ENCODE data around the gene PPM1E. TPM values are rescaled to one million over a fixed set of nuclear protein-coding genes. Genes with fewer than 3 reads are reported as not detected.

The PPM1E gene
- polyA plus RNA-seq, 1 donor (not counting 4 experiments of a cell fraction or from before 2014, with no cell fraction given): not detected

- TF ChIP-seq EZH2 (IDR thresholded peaks at IDR 0.05; ENCODE audit: low read length) (no peak), CTCF (optimal IDR thresholded peaks at IDR 0.05 in 1 of 3, IDR thresholded peaks at IDR 0.05 in 1 of 3, conservative IDR thresholded peaks at IDR 0.05 in 1 of 3; ENCODE audit: extremely low read depth in 1 of 3, insufficient read depth in 2 of 3, low read length in 3 of 3) (no peak)
- dilution Hi-C loops (cut with MboI; ENCODE audit: extremely low pct_ligation_motif_present, low sequenced_read_pairs): no loop called here
- Histone ChIP-seq H3K4me2 (ENCODE audit: control insufficient read depth, extremely low read depth, insufficient read depth, low read depth, low read length) (no peak overlapping the region), H3K9me1 (ENCODE audit: control insufficient read depth, extremely low read depth, insufficient read depth, low read length) (no peaks in the 10 kb centered on the region), H3K27ac (ENCODE audit: control insufficient read depth, insufficient read depth, low read length) (no peak overlapping the region), H3K9me3 (ENCODE audit: control insufficient read depth, low read depth, low read length) (no peaks in the 10 kb centered on the region), H2AFZ (ENCODE audit: control insufficient read depth, low read length) (no peak overlapping the region), H3K9ac (ENCODE audit: control insufficient read depth, extremely low read depth, insufficient read depth, low read length) (no peak overlapping the region), H3K4me1 (ENCODE audit: control insufficient read depth, extremely low read depth, insufficient read depth, low read length) (no peaks in the 10 kb centered on the region), H3K27me3 (ENCODE audit: control insufficient read depth, extremely low read depth, insufficient read depth, low read length) (no peaks in the 10 kb centered on the region), H3K79me2 (ENCODE audit: control insufficient read depth, insufficient read depth, low read length) (no peaks in the 10 kb centered on the region), H4K20me1 (ENCODE audit: control insufficient read depth, extremely low read depth, insufficient read depth, low read length) (no peaks in the 10 kb centered on the region), H3K4me3 (ENCODE audit: control insufficient read depth in 2 of 3, extremely low read depth in 1 of 3, insufficient read depth in 2 of 3, low read depth in 1 of 3, low read length in 3 of 3) (no peak overlapping the region), H3K36me3 (ENCODE audit: control insufficient read depth in 2 of 2, extremely low read depth in 1 of 2, insufficient read depth in 2 of 2, low read length in 2 of 2) (no peaks in the 10 kb centered on the region)
- DNase-seq (ENCODE audit: low read depth, low spot score): no peak
- FAIRE-seq: no peak
Observed at GRCh38 chr17:58917228-58917627, 161.6 kb downstream of the PPM1E start.

GRCh38 chr17:58918072-58918471 is 162.4 kb downstream of the PPM1E start:
- dilution Hi-C loops (cut with MboI; ENCODE audit: extremely low pct_ligation_motif_present, low sequenced_read_pairs): no loop called here

More at GRCh38 chr17:58918072-58918471, 162.4 kb downstream of the PPM1E start:
- no peaks in the 10 kb centered on the region for H3K79me2 ChIP-seq (ENCODE audit: control insufficient read depth, insufficient read depth, low read length)
- no peak overlapping the region for H2AFZ ChIP-seq (ENCODE audit: control insufficient read depth, low read length)
- no peak for TF ChIP-seq CTCF (optimal IDR thresholded peaks at IDR 0.05 in 1 of 3, IDR thresholded peaks at IDR 0.05 in 1 of 3, conservative IDR thresholded peaks at IDR 0.05 in 1 of 3; ENCODE audit: extremely low read depth in 1 of 3, insufficient read depth in 2 of 3, low read length in 3 of 3)
- TF ChIP-seq EZH2 (IDR thresholded peaks at IDR 0.05; ENCODE audit: low read length): no peak
- H3K4me3 ChIP-seq (ENCODE audit: control insufficient read depth in 2 of 3, extremely low read depth in 1 of 3, insufficient read depth in 2 of 3, low read depth in 1 of 3, low read length in 3 of 3): no peak overlapping the region
- no peaks in the 10 kb centered on the region for H3K4me1 ChIP-seq (ENCODE audit: control insufficient read depth, extremely low read depth, insufficient read depth, low read length)
- no peak for DNase-seq (ENCODE audit: low read depth, low spot score)
- H3K9me3 ChIP-seq (ENCODE audit: control insufficient read depth, low read depth, low read length): no peaks in the 10 kb centered on the region
- no peak overlapping the region for H3K27ac ChIP-seq (ENCODE audit: control insufficient read depth, insufficient read depth, low read length)
- no peaks in the 10 kb centered on the region for H3K36me3 ChIP-seq (ENCODE audit: control insufficient read depth in 2 of 2, extremely low read depth in 1 of 2, insufficient read depth in 2 of 2, low read length in 2 of 2)
- FAIRE-seq: no peak
- H3K4me2 ChIP-seq (ENCODE audit: control insufficient read depth, extremely low read depth, insufficient read depth, low read depth, low read length): no peak overlapping the region
- no peaks in the 10 kb centered on the region for H3K27me3 ChIP-seq (ENCODE audit: control insufficient read depth, extremely low read depth, insufficient read depth, low read length)
- no peaks in the 10 kb centered on the region for H3K9me1 ChIP-seq (ENCODE audit: control insufficient read depth, extremely low read depth, insufficient read depth, low read length)
- no peaks in the 10 kb centered on the region for H4K20me1 ChIP-seq (ENCODE audit: control insufficient read depth, extremely low read depth, insufficient read depth, low read length)
- no peak overlapping the region for H3K9ac ChIP-seq (ENCODE audit: control insufficient read depth, extremely low read depth, insufficient read depth, low read length)

All from keratinocyte (primary cell).